Ovary (tissue), 10 donors: ENCODE results near the gene EFCAB5. TPM values are rescaled to one million over a fixed set of nuclear protein-coding genes. Genes with fewer than 3 reads are reported as not detected.
"Not testable (repeated sequence)": the region's sequence is repeated elsewhere in the genome, so short reads cannot be mapped to it uniquely, and the experiment has no call there.

Source experiments
- DNase-seq, 5 donors: peaks; one replicate each; pipeline ENCODE4 v3.0.0-alpha.2; 2019 to 2020
- H3K27ac ChIP-seq, 2 donors: fragments of 200-600 bp; one replicate each; pipeline versions ENCODE4 v1.5.1 to v1.8.0; 2019 to 2022
- H3K27me3 ChIP-seq: fragments of 200-600 bp; one replicate; pipeline ENCODE4 v1.8.0; 2022
- H3K36me3 ChIP-seq: fragments of 200-600 bp; sonication (generic); one replicate; pipeline ENCODE4 v1.5.1; 2019
- H3K4me1 ChIP-seq: one replicate; pipeline ENCODE4 v1.8.1; 2013; ENCODE audit warnings: mild to moderate bottlenecking, moderate library complexity; ENCODE audit not compliant: insufficient read depth
- H3K4me3 ChIP-seq: fragments of 200-600 bp; sonication (generic); one replicate; pipeline ENCODE4 v1.5.1; 2017
- H3K9me3 ChIP-seq, 2 donors: fragments of 200-600 bp in 1 of 2; sonication (generic) in 1 of 2; one replicate each; pipeline versions ENCODE4 v1.5.1 to v1.8.1; 2013 to 2019; ENCODE audit warnings: mild to moderate bottlenecking in 1 of 2, moderate library complexity in 1 of 2
- CTCF ChIP-seq, 3 donors: fragments of 450-650 bp in 2 of 3; fragments of 200-600 bp in 1 of 3; IDR thresholded peaks; one replicate each; pipeline versions ENCODE4 v1.5.1 to v1.8.0; 2016 to 2022; ENCODE audit warnings: antibody characterized with exemption in 3 of 3, mild to moderate bottlenecking in 1 of 3
- EP300 ChIP-seq: sonication (generic); formaldehyde crosslinking; IDR thresholded peaks from one replicate; pipeline ENCODE4 v1.6.1; 2017; ENCODE audit warnings: antibody characterized with exemption
- POLR2A ChIP-seq: fragments of 450-650 bp; IDR thresholded peaks from one replicate; pipeline ENCODE4 v1.6.1; 2017; ENCODE audit warnings: antibody characterized with exemption, mild to moderate bottlenecking, moderate library complexity
- whole genome bisulfite sequencing, 3 donors: extraction: QIAGEN DNeasy Blood & Tissue Kit in 1 of 3; methylation state at CpG; one replicate each; pipeline versions ENCODE4 v1.1.5 to v1.1.7; 2013 to 2017; 5-methylcytosine and 5-hydroxymethylcytosine counted together
- intact Hi-C, 4 donors: fragments of 100-400 bp; cut with DNase I; formaldehyde crosslinking; loops; one replicate each; pipeline versions ENCODE4 v1.11.0 to v1.15.1; 2022 to 2023
- long read RNA-seq, 3 donors: library from polyadenylated mRNA in 2 of 3; unstranded in 2 of 3; transcript quantifications; one replicate each; pipeline ENCODE4 v2.0.0 and lab custom pipeline, GENCODE V29; 2021 to 2026
- polyA plus RNA-seq, 2 donors: library from polyadenylated mRNA; stranded (reverse); fragments of 200-250 nt in 1 of 2; fragments of 350-450 nt in 1 of 2; fragmentation: Illumina TruSeq in 1 of 2; extraction: RNeasy Lipid Tissue Mini Kit (QIAGEN cat#74804) in 1 of 2; gene quantifications; one replicate each; pipeline ENCODE4 v1.2.3, GENCODE V29; 2013 to 2014
- total RNA-seq, 7 donors: library from RNA; depleted of rRNA in 2 of 7; stranded (reverse); fragments of >200 nt in 2 of 7; fragmentation: NEBNext Ultra II Directional in 3 of 7; extraction: Animal tissue kit (Norgen Biotek cat#: 25700) in 3 of 7; gene quantifications; one replicate each; pipeline versions ENCODE4 v1.1.0 to v1.2.4, GENCODE V29; 2016 to 2023
- donor health status: DM: no; HTN: no; CAD: no; lungs with moderate emphysema.
- donor health status: DM: no; HTN: no; CAD: no.
- donor health status: Bipolar disorder and iron deficiency.
- donor health status: DM: yes; HTN: yes; CAD: no.
- donor health status: DM: no; HTN: no; CAD: no.
- donor health status: DM: yes; HTN: yes; CAD: no.

Gene EFCAB5
- total RNA-seq (under 1 TPM in 2 of 7 donors, not detected in 5; 0.11 to 0.13 TPM), polyA plus RNA-seq (under 1 TPM; 0.05 to 0.32 TPM)
- long read RNA-seq, donor 1: 0 reads
- long read RNA-seq, donor 2: 0 reads
- long read RNA-seq, donor 3: 0 reads

GRCh38 chr17:29941334-29941733 is at the start of gene EFCAB5:
TSS of gene EFCAB5 (plus strand) at chr17:29941634. CDS start at chr17:29941797, 163 bp downstream.
- Histone ChIP-seq H3K4me1 (no peaks in the 10 kb centered on the region), H3K36me3 (no peaks in the 10 kb centered on the region), H3K27me3 (no peaks in the 10 kb centered on the region), H3K27ac (no peak within 1 kb of the TSS), H3K4me3 (no peak within 1 kb of the TSS), H3K9me3 (no peaks in the 10 kb centered on the region)
- TF ChIP-seq EP300: no peak
- no peak for TF ChIP-seq CTCF (IDR thresholded peaks at IDR 0.05)
- no peak for TF ChIP-seq POLR2A
- 35 to 58% (median 57%) methylated on average over 1 of the region's 1 CpG for WGBS, 3 donors
- intact Hi-C loops: no loop called here
- no peak for DNase-seq

- no peak for TF ChIP-seq CTCF (IDR thresholded peaks at IDR 0.05)
- no peak for TF ChIP-seq EP300
- no peak for TF ChIP-seq POLR2A
- no peaks in the 10 kb centered on the region for H3K4me1 ChIP-seq
- H3K9me3 ChIP-seq: no peaks in the 10 kb centered on the region
- H3K36me3 ChIP-seq: no peaks in the 10 kb centered on the region
- no peak overlapping the region for H3K27ac ChIP-seq
- intact Hi-C loops: no loop called here
- no peak overlapping the region for H3K4me3 ChIP-seq
- no peak for DNase-seq
- no peaks in the 10 kb centered on the region for H3K27me3 ChIP-seq
Observed at GRCh38 chr17:29892201-29892600, 49.2 kb upstream of the EFCAB5 start.

GRCh38 chr17:29897136-29897535 is 44.3 kb upstream of the EFCAB5 start:
- intact Hi-C loops, H3K36me3 ChIP-seq, H3K27me3 ChIP-seq, H3K4me1 ChIP-seq, H3K4me3 ChIP-seq, H3K27ac ChIP-seq, H3K9me3 ChIP-seq, DNase-seq: not testable (repeated sequence)
- WGBS, 3 donors: 94 to 97% (median 96%) methylated on average over 4 of the region's 4 CpGs

- Histone ChIP-seq H3K9me3 (no peaks in the 10 kb centered on the region), H3K4me1 (no peaks in the 10 kb centered on the region), H3K27me3 (no peaks in the 10 kb centered on the region), H3K27ac (no peak overlapping the region), H3K36me3 (no peaks in the 10 kb centered on the region), H3K4me3 (no peak overlapping the region)
- TF ChIP-seq POLR2A (no peak), EP300 (no peak), CTCF (IDR thresholded peaks at IDR 0.05) (no peak)
- WGBS, 3 donors: 94 to 95% (median 94%) methylated on average over 2 of the region's 2 CpGs
- no peak for DNase-seq
- intact Hi-C loops: no loop called here
Observed at GRCh38 chr17:29903471-29903870, 38.0 kb upstream of the EFCAB5 start.

GRCh38 chr17:29905086-29905878 is 36.2 kb upstream of the EFCAB5 start:
- Histone ChIP-seq H3K27me3 (no peaks in the 10 kb centered on the region), H3K4me1 (no peaks in the 10 kb centered on the region), H3K27ac (no peak overlapping the region), H3K4me3 (no peak overlapping the region), H3K9me3 (no peaks in the 10 kb centered on the region), H3K36me3 (no peaks in the 10 kb centered on the region)
- TF ChIP-seq EP300 (no peak), POLR2A (no peak), CTCF (IDR thresholded peaks at IDR 0.05) (no peak)
- DNase-seq: no peak
- intact Hi-C loops: no loop called here
- 91 to 98% (median 92%) methylated on average over 3 of the region's 3 CpGs for WGBS, 3 donors
